ENCODE measurements around the gene PCYOX1L.
A peak's percentile ranks its signal among the peaks of the same experiment; 100 is the strongest.

PCYOX1L gene

GRCh38 chr5:149370878-149371277 is 13.0 kb downstream of the PCYOX1L start:
- DNase-seq, result no peak

GRCh38 chr5:149371296-149371962 is 13.6 kb downstream of the PCYOX1L start:
- DNase-seq, result peak; percentile 66

GRCh38 chr5:149372076-149372795 is 14.4 kb downstream of the PCYOX1L start:
- DNase-seq, result no peak

- no peak for DNase-seq
Observed at GRCh38 chr5:149372932-149373331, 15.1 kb downstream of the PCYOX1L start.

DNA sequence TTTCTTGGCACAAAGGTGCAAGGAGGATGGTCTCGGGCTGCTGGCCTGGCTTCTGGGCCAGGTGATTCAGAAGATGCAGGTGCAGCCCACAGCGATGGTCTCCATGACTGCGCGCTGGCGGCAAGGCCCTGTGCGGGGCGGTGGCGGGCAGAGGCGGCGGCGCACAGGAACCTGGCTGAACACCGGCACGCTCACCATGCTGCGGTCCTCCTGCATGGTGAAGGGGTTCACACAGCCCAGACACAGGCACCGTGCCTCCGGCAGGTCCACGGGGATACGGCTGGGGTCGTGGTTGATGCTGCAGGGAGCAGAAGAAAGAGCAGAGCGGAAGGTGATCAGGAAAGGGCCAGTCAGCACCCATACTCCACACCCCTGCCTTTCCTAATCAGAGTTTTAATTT is 16.5 kb downstream of the PCYOX1L start:
- no peak for DNase-seq

GRCh38 chr5:149374801-149375200 is 17.0 kb downstream of the PCYOX1L start:
- DNase-seq, result no peak

DNA sequence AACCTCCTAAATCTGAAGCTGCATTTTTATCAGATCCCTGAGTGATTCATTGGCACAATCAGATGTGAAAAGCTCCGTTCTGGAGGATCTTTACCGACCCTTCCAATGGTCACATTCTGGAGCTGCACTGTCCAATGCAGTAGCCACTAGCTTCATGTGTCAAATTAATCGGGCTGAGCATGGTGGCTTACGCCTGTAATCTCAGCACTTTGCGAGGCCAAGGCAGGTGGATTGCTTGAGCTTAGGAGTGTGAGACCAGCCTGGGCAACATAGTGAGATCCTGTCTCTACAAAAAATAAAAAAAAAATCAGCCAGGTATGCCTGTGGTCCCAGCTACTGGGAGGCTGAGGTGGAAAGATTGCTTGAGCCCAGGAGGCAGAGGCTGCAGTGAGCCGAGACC is 17.6 kb downstream of the PCYOX1L start:
- no peak for DNase-seq

DNA sequence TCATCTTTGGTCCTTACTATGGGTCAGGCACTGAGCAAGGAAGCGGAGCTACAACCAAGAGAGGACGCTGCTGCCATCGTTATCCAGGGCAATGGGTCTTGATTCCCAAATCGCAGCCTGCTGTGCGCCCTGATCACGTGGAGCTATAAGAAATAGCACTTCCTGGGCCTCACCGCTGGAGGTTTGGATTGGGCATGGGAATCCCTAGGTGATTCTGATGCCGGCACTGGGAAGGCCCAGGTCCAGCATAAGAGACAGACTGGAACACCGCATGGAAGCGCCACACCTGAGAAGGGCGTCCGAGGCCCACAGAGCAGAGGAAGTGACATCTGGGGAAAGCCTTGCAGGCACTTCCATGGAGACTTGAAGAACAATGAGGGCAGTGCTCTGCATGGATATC is 18.3 kb downstream of the PCYOX1L start:
- no peak for DNase-seq

DNA sequence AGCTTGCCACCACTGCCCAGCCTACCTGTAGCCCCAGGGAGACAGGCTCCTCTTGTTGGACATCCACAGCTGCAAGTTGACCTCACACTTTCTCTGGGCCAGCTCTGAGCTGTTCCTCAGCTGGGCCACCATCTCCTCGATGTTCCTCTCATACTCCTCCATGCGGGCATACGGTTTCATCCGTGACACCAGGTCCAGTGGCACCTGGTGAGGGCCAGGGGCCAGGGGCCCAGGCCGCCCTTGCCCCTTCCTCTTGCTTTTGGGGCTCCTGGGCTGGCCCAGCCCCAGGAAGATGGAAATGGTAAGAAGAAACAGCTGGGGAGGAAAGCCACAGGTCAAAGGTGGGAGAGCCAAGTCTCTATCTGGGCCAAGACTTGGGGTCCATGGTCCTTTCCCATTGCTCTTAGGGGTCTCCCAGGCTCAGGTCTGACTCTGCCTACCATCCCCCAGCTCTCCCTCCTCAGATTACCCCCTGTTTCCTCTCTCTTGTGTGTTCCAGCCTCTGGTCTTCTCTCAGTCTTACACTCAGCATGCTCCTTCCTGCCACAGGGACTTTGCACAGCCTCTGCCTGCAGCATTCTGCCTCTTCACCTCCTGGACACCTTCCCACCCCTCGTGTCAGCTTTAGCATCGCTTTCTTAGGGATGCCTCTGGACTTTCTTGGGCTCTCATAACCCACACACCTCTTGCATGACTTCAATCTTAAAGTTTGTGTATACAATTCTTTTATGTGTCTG is 19.0 kb downstream of the PCYOX1L start:
- no peak for DNase-seq

DNA sequence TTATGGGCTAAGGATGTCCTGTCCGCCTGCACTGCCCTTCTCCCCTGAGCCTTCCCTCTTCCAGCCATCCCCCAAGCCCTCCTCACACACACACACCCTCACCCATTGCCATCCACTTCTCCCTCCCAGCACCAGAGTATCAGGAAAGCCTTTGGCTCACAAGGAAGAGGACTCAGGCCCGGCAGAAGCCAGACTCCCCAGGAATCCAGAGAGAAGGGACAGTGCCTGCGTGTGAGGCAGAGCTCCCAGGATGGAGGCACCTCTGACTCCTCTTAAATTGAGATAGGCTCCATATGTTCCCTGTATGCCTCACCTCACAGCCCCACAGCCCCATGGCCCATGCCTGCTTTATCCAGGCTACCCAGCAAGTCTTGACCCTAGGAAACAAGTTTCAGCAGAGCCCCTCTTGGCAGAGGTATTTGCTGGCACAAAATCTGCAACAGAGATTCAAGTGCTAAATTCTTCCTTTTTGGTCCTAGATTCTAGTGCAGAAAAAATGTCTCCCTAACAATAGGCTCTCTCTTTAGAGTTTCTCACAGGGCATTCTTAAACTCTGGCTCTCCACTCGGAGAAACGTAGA is 20.5 kb downstream of the PCYOX1L start:
- no peak for DNase-seq

- no peak for DNase-seq
Observed at GRCh38 chr5:149379177-149379761, 21.4 kb downstream of the PCYOX1L start, which contains the start of gene IL17B. Gene IL17B, minus strand, starts transcription at chr5:149379292. Its CDS starts 67 bp downstream, at chr5:149379225.

- no peak for DNase-seq
Observed at GRCh38 chr5:149379818-149380374, 22.1 kb downstream of the PCYOX1L start.

DNA sequence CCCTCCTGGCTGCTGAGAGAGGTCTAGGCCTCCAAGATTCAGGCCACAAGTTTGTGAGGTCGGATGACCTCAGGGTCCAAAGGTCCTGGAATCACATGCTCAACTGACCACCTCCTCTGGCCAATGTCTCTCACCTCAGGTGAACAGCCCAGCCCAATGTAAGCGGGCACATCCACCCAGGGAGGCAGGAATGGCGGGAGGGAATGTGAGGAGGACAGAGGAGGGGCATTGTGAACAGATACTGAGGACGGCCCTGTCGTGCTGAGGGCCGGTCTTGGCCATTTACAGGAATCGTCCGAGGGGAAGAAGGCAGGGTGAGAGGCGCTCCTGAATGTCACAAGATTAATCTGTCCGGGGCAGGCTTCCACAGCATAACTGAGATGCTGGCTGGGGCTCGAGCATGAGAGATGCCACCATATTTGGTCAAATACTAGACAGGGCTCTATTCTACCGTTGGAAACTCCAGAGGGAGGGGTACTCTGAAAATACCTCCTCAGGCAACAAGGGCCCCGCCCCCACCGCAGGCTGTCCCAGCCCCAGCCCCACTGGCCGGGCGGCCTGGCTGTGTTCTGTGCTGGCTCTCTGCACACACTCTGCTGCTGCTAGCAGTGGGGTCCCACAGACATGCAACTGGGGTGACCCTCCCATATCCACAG is 22.7 kb downstream of the PCYOX1L start:
- DNase-seq, result no peak

DNA sequence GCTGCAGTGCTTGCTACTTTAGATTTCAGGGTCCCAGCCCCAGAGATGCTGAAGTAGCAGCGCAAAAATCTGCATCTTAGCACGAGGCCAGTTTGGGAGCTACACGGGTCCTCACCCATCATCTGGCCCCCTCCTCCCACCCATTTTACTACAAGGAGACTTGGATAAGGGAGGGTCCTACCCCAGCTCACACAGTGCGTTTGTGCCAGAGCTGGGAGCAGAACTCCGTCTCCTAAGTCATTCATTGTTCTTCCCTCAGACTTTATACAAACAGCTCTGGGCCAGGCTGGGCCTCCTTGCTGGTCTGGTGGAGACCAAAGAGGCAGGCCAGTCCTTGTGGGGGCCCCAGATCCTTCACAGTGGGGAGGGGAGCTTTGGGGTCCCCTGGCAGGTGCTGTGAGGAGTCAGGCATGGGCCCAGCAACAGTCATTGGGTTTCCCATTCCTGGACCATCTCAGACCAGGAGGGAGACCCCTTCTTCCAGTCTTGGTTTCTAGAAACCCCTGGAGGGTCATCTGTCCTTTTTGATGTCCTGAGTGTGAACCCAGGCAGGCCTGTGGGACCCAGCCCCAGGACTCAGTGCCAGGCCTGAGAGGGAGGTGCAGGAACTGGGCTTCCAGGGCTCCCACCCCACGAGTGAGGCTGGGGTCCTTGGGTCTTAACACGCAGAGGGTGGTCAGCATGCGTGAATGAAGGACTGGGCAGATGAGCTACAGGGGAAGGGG is 23.6 kb downstream of the PCYOX1L start:
- DNase-seq, result no peak

GRCh38 chr5:149381986-149382338 is 24.1 kb downstream of the PCYOX1L start:
- DNase-seq, result peak; percentile 27

DNA sequence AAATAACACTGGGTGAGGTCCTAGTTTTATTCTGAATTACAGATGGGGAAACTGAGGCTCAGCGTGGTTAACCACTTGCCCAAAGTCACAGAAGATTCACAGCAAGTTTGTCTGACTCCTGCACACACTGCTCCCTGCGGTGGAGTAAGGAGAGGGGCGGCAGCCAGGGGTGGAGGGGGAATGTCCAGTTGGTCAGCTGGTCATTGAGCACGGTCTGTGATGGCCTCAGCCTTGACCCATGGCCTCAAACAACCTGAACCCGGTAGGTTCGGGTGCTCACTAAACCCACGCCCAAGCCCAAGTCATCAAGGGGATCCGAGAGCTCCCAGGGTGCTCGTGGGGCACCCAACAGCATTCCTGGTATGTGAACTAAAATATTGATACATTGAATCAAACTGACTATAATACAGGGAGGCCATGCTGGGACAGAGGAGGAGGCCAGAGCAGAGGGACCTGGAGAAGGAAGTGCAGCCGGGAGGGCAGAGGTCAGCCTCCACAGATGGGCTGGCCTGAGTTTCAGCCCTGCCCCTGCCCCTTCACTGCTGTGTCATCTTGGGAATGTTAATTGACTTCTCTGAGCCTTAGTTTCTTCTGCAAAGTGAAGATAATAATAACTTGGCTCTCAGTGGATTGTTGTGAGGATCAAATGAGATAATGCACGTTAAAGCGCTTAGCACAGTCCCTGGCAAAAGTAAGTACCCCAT is 24.8 kb downstream of the PCYOX1L start:
- no peak for DNase-seq

- no peak for DNase-seq
Observed at GRCh38 chr5:149383399-149383798, 25.6 kb downstream of the PCYOX1L start.

DNA sequence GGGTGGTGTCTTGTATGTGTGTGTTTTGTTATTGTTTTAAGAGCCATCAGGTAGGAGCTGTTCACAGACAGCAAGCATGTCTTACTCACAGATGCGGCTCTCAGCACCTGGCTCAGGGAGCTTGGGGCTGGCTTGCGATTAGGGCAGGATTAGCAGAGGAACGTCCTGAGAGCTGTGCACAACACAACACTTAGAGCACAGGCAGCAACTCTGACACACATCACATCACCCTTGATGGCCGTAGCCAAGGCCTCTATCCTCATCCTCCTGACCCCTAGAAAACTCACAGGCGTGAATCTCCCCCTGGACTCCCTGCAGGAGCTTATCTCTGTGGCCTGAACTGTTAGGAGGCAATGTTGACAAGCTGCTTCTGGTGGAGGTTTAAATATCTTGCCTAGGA is 28.3 kb downstream of the PCYOX1L start:
- DNase-seq, result no peak

- DNase-seq, result no peak
Observed at GRCh38 chr5:149387081-149387631, 29.3 kb downstream of the PCYOX1L start.

DNA sequence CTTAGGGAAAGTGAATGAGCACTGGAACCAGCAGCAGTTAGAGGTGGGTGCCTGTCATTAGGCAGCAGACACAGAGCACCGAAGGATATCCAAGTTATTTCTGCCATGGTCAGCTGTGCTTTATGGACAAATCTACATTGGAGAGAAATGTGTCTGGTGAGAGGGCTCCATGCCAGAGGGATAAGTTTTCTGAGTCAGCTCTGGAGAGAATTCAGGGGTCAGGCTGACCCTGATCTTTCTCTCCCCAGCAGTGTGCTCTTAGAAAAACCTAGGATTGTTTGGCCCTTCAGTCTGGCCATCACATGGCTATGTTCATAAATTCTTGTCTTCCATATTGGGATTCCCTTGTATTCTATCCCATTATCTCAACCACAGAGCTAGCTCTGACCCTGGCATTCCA is 30.1 kb downstream of the PCYOX1L start:
- no peak for DNase-seq
